ENCODE data around the gene KCNAB1.

DNA sequence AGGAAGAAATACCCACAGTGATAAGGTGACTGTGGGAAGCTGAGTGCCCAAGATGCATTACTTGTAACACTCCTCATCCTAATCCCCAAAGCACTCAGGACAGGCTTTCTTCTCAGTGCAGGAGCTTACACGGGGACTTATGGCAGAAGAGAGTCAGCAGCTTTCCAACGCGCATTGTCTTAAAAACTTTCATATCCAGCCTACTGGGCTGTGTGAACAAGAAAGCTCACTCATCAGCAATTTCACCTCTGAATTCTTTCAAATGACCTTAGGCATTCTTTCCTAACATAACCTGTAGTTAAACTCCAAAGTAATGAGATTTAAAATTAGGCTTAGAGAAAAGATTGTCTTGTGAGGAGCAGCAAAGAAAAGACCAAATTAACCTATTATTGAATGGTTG, 132.3 kb downstream of the KCNAB1 start:
- TF ChIP-seq CTCF (conservative IDR thresholded peaks at IDR 0.05; ENCODE audit: low read length) (no peak), EZH2phosphoT487 (IDR thresholded peaks at IDR 0.05; ENCODE audit: borderline replicate concordance, low read depth, low read length) (no peak)

Data from OCI-LY7 (cell line).